Measurements from ENCODE around the gene FAXDC2.

DNA sequence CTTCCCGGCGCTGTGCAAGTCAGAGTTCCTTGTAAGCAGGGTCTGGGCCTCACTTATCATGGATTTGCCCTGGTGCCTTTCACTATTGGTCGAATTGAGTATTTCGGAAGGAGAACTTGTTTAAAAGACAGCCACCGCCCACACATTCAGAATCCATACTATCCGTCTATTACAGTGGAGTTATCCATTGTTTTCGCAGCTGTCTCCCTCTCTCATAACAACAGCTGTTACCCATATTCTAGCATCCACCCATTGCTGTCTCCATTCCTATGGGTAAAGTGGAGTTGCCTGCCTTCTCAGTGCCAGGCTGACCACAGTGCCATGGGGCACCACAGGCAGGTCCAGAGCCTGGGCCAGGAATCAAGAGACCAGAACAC lies 20.2 kb downstream of the FAXDC2 start:
- TF ChIP-seq EP300 (IDR thresholded peaks at IDR 0.05; ENCODE audit: borderline replicate concordance in 1 of 2, low read depth in 2 of 2, low read length in 2 of 2): no peak
- TF ChIP-seq, protein P1, sequence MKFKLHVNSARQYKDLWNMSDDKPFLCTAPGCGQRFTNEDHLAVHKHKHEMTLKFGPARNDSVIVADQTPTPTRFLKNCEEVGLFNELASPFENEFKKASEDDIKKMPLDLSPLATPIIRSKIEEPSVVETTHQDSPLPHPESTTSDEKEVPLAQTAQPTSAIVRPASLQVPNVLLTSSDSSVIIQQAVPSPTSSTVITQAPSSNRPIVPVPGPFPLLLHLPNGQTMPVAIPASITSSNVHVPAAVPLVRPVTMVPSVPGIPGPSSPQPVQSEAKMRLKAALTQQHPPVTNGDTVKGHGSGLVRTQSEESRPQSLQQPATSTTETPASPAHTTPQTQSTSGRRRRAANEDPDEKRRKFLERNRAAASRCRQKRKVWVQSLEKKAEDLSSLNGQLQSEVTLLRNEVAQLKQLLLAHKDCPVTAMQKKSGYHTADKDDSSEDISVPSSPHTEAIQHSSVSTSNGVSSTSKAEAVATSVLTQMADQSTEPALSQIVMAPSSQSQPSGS (IDR thresholded peaks at IDR 0.05; ENCODE audit: low read length): no peak
- TF ChIP-seq RNF2 (IDR thresholded peaks at IDR 0.05; ENCODE audit: borderline replicate concordance, low read depth, low read length, missing control alignments, poor library complexity, severe bottlenecking): no peak
- TF ChIP-seq, protein P2, sequence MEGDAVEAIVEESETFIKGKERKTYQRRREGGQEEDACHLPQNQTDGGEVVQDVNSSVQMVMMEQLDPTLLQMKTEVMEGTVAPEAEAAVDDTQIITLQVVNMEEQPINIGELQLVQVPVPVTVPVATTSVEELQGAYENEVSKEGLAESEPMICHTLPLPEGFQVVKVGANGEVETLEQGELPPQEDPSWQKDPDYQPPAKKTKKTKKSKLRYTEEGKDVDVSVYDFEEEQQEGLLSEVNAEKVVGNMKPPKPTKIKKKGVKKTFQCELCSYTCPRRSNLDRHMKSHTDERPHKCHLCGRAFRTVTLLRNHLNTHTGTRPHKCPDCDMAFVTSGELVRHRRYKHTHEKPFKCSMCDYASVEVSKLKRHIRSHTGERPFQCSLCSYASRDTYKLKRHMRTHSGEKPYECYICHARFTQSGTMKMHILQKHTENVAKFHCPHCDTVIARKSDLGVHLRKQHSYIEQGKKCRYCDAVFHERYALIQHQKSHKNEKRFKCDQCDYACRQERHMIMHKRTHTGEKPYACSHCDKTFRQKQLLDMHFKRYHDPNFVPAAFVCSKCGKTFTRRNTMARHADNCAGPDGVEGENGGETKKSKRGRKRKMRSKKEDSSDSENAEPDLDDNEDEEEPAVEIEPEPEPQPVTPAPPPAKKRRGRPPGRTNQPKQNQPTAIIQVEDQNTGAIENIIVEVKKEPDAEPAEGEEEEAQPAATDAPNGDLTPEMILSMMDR (IDR thresholded peaks at IDR 0.05; ENCODE audit: control extremely low read depth in 1 of 3, insufficient read depth in 1 of 3, low read depth in 1 of 3, low read length in 3 of 3): no peak
- no peak for TF ChIP-seq KDM1A (IDR thresholded peaks at IDR 0.05; ENCODE audit: borderline replicate concordance, low read length)
- no peak for TF ChIP-seq RFX5 (IDR thresholded peaks at IDR 0.05; ENCODE audit: borderline replicate concordance, low read depth, low read length)
- no peak for TF ChIP-seq ZNF274 (IDR thresholded peaks at IDR 0.05; ENCODE audit: borderline replicate concordance, extremely low read depth, low read length)
- TF ChIP-seq, protein P3, sequence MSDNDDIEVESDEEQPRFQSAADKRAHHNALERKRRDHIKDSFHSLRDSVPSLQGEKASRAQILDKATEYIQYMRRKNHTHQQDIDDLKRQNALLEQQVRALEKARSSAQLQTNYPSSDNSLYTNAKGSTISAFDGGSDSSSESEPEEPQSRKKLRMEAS (IDR thresholded peaks at IDR 0.05): no peak
- TF ChIP-seq HDAC2 (IDR thresholded peaks at IDR 0.05; ENCODE audit: borderline replicate concordance in 1 of 2, low read depth in 2 of 2, low read length in 2 of 2): no peak
- TF ChIP-seq POLR2A (IDR thresholded peaks at IDR 0.05; ENCODE audit: control extremely low read depth in 1 of 2, low read depth in 2 of 2, low read length in 2 of 2): no peak
